Fibroblast of skin of back (primary cell): ENCODE results near the gene PTPN22.

Source experiments
- DNase-seq: peaks from one replicate; pipeline ENCODE4 v3.0.0-alpha.2; 2013

Gene PTPN22

DNA sequence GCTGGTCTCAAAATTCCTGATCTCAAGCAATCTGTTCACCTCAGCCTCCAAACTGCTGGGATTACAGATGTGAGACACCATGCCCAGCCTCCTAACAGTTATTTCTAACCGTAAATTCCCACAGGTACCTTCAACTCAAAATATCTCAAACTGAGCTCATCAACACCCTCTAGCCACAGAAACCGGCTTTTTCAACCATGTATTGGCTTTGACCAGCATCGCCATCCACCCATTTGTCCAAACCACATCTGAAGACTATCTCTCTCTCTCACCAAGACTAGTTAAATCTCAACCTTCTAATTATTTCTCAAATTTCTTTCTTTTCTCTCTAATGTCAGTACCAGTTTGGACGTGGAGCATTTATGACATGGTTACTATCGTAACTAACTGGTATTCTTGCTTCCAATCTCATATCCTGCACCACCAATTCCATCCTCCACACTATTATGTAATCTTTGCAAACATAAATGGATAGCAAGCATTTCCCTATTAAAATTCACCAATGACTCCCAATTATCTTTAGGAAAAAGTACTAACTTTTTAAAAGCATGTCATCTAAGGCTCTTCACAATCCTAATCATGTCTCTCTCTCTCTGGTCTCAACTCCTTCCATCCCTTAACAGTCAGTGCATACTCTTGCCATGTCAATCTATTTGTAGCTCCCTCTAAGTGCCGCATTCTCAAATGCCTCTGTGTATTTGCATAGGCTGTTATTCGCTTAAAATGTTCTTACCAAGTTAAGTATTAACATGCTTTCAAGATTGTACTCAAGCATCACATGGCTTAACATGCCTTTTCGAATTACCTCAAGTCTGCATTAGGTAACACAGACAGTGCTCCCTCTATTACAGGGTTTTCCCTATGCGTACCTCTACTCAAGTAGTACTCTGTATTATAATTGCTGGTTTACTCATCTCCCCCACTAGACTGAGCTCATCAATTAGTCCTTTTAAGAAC, 77.4 kb downstream of the PTPN22 start:
- DNase-seq: no peak

GRCh38 chr1:113792986-113793385, 78.5 kb downstream of the PTPN22 start:
- peak; percentile 64 for DNase-seq

GRCh38 chr1:113792471-113792870, 79.0 kb downstream of the PTPN22 start:
- no peak for DNase-seq

DNA sequence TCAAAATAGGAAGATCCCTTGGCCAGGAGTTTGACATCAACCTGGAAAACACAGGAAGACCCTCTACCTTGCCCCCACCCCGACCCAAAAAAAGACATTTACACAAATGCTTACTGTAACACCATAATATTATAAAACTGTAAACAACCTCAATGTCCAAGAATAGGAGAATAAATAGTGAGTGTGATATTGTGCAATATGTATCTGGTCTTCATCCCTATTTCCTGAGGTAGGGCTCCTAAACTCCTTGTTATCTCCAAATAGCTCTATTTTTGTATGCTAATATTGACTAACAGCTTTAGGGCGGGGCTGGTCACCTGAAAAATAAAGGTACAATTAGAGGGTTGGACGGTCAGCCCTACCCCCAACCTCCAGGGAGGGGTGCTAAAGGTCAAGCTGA, 82.7 kb downstream of the PTPN22 start:
- no peak for DNase-seq

DNA sequence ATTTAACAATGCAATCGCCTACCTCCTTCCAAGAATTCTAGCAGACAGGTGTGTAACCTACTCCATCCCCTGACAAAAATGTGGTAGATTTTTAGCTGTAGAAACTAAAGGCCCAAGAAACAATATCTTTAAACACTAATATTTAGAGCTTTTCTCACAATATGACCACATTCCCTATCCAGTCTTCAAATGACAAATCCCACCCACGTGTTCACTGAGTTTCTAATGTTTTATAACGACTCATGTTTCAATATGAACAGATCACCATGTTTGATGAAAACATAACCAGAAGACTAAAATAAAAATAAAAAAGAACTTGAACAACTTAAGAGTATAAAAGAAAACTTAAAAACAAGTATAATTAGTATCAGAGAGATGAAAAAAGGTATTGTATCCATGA, 83.8 kb downstream of the PTPN22 start:
- DNase-seq: no peak

DNA sequence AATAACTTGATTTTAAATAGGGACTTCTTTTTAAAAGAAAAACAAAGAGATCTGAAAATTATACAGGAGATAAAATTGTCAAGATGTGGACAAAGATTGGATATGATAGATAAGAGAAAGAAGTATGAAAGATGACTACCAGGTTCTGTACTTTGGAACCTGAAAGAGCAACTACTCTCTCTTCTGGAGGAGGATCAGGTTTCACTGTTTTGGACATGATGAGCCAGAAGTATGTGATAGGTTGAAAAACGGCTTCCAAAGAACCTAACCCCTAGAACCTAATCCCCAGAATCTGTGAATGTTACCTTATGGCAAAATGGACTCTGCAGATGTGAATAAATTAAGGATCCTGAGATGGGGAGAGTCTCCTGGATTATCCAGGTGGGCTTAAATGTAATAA, 85.4 kb downstream of the PTPN22 start:
- DNase-seq: no peak

- no peak for DNase-seq
Measured at GRCh38 chr1:113784104-113784779, 87.3 kb downstream of the PTPN22 start.

DNA sequence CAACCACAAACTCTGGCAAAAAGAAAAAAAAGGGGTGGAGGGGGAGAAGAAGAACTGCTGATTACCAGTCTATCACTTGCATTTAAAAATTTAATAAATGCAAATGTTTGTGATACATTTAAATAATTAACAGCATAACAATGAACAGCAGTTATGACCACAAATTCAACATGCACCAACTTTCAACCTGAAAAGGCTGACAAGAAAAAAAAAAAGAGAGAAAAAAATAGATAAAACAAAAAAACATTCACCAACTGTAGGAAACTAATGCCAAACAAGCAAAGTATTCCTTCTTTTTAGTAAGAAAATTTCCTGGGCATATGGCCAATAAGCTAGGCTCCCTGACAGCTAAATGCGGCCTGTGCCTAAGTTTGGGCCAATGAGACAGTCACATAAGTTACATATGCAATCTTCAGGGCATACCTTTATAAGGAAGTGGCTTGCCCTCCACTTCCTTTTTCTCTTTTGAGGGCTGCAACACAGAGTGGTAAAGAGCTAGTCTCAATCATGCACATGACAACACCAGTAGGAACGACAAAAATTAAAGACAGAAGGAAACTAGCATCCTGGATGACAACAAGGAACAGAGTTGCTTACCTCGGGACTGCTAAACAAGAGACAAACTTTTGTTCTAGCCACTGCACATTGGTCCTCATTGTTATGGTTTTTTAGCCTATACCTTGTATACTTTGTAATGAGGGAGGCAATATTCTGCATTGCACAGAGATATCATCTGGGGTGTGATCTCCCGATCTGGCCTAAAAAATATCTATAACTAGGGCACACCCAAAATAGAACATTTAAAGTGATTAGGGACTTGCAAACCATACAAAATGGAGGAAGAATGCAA, 88.0 kb downstream of the PTPN22 start:
- DNase-seq: peak; percentile 63

DNA sequence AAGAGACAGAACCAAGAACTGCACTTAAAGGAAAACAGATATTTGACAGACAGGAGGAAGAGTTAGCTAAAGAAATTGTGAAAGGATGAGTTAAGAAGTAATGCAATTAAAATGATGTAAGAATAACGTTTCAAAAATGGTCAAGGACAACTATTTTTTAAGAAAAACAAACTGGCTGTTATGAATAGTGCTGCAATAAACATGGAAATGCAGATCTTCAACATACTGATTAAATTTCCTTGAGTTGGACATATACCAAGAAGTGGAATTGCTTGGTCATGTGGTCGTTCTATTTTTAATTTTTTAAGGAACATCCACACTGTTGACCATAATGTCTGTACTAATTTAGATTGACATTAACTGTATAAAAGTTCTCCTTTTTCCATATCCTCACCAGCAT, 89.1 kb downstream of the PTPN22 start:
- no peak for DNase-seq

DNA sequence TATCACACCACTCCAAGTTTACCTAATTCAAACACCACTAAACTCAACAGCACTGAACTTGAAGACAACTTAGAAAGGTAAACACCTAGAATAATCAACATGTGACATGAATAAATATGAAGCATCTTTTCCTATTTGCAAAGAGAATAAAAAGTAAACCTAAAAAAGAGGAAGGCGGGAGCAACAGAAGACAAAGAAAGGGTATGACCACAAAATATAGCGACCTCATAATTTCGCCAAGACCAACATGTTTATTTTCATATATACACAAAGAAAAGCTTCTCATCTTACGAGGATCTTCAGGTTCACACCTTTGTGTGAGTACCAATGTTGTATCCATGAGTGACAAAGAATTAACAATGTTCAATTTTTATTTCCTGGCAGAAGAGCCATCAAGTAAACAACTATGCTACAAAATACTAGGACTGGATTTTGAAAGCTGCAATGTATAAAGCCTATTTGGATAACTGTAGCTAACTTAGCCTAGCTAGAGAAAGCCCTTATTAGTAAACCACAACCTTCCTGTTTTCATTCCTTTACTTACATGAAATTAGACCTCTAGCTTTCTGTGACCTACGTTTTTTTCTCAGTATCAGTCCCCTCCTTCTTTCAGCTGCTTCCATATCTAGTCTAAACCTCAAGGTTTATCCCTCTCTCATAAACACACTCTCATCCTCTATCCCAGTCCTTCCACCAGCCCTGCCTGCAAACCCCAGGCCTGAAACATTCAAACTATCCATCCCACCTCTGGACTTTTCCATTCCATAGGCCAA, 91.0 kb downstream of the PTPN22 start:
- no peak for DNase-seq

GRCh38 chr1:113779542-113779941, 92.0 kb downstream of the PTPN22 start:
- no peak for DNase-seq

- DNase-seq: no peak
Measured at GRCh38 chr1:113777561-113777960, 94.0 kb downstream of the PTPN22 start.

GRCh38 chr1:113770031-113770430, 101.5 kb downstream of the PTPN22 start:
- no peak for DNase-seq

GRCh38 chr1:113769601-113769970, 101.9 kb downstream of the PTPN22 start:
- no peak for DNase-seq

DNA sequence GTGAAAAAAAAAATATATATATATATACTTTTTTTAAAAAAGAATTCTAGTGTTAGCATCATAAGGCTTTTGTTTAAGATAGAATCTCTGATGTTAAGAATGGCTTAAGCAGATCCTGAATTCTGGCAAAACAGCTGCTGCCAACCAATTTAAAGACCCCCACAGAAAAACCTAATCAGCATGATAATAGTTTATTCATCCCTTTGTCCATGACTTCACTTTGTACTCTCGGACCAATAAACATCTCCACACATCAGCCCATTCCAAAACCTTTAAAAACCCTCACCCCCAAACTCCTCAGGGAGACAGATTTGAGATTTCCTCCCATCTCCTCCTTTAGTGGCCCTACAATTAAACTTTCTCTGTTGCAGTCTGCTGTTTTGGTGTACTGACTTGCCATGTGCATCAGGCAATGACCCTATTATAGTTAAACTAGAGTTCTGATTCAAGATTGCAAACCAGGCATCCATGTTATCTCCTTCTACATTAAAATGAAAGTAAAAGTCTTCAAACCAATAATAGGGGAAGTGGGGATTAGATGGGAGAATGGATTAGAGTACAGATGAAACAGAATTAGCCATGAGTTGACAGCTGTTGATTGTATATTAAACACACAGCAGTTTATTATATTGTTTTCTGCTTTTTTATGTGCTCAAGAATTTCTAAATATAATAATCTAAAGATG, 102.5 kb downstream of the PTPN22 start:
- DNase-seq: no peak

- DNase-seq: no peak
Measured at GRCh38 chr1:113765306-113766230, 105.9 kb downstream of the PTPN22 start.
